GM18499 (cell line): ENCODE results near the gene FAM151B.
"Not testable (repeated sequence)": the region's sequence is repeated elsewhere in the genome, so short reads cannot be mapped to it uniquely, and the experiment has no call there.

Experiments used
- ATAC-seq: cut with Tn5 transposase; IDR thresholded peaks from one replicate; pipeline ENCODE4 v1.9.1; 2021; ENCODE audit warnings: moderate number of reproducible peaks; ENCODE audit not compliant: insufficient read depth, unreplicated experiment

FAM151B gene

GRCh38 chr5:80580291-80580690, 92.4 kb downstream of the FAM151B start:
- ATAC-seq, result not testable (repeated sequence)

GRCh38 chr5:80584770-80585169, 96.9 kb downstream of the FAM151B start:
- ATAC-seq, result no peak

- ATAC-seq, result no peak
Measured at GRCh38 chr5:80588858-80589540, 101.1 kb downstream of the FAM151B start.

GRCh38 chr5:80590766-80591165, 102.9 kb downstream of the FAM151B start:
- ATAC-seq, result no peak

- no peak for ATAC-seq
Measured at GRCh38 chr5:80591352-80591751, 103.5 kb downstream of the FAM151B start.

- no peak for ATAC-seq
Measured at GRCh38 chr5:80592105-80592504, 104.2 kb downstream of the FAM151B start.
